Hepatocyte (in vitro differentiated cells): ENCODE data around the gene ZBTB44. TPM values are rescaled to one million over a fixed set of nuclear protein-coding genes. Genes with fewer than 3 reads are reported as not detected.

Experiments
- DNase-seq: peaks from one replicate; pipeline ENCODE4 v3.0.0-alpha.2; 2016; ENCODE audit warnings: low spot score
- H2AFZ ChIP-seq: fragments of 200-600 bp; sonication (generic); 2 replicates; pipeline ENCODE4 v1.6.0; 2016; ENCODE audit warnings: antibody characterized with exemption, mild to moderate bottlenecking
- H3K27ac ChIP-seq: fragments of 200-600 bp; sonication (generic); 2 replicates; pipeline ENCODE4 v1.5.1; 2016; ENCODE audit warnings: mild to moderate bottlenecking
- H3K27me3 ChIP-seq: fragments of 200-600 bp; sonication (generic); 2 replicates; pipeline ENCODE4 v1.6.1; 2016
- H3K36me3 ChIP-seq: fragments of 200-600 bp; sonication (generic); replicated peaks from 2 replicates; pipeline ENCODE4 v1.5.1; 2016; ENCODE audit warnings: low read depth; ENCODE audit not compliant: insufficient read depth
- H3K4me1 ChIP-seq: fragments of 200-600 bp; sonication (generic); 2 replicates; pipeline ENCODE4 v1.5.1; 2016; ENCODE audit warnings: mild to moderate bottlenecking, moderate library complexity; ENCODE audit not compliant: insufficient read depth
- H3K4me2 ChIP-seq: fragments of 200-600 bp; sonication (generic); 2 replicates; pipeline ENCODE4 v1.6.0; 2016
- H3K4me3 ChIP-seq: fragments of 200-600 bp; sonication (generic); 2 replicates; pipeline ENCODE4 v1.5.1; 2016; ENCODE audit warnings: mild to moderate bottlenecking
- H3K79me2 ChIP-seq: fragments of 200-600 bp; sonication (generic); 2 replicates; pipeline ENCODE4 v1.6.0; 2017; ENCODE audit warnings: mild to moderate bottlenecking
- H3K9me2 ChIP-seq: fragments of 200-600 bp; sonication (generic); replicated peaks from 2 replicates; pipeline ENCODE4 v1.6.0; 2017; ENCODE audit warnings: mild to moderate bottlenecking; ENCODE audit not compliant: insufficient read depth
- H3K9me3 ChIP-seq: fragments of 200-600 bp; sonication (generic); 2 replicates; pipeline ENCODE4 v1.5.1; 2016; ENCODE audit warnings: low read depth, mild to moderate bottlenecking
- H4K20me1 ChIP-seq: fragments of 200-600 bp; sonication (generic); 2 replicates; pipeline ENCODE4 v1.6.0; 2016; ENCODE audit warnings: mild to moderate bottlenecking; ENCODE audit not compliant: insufficient read depth, poor library complexity, severe bottlenecking
- CTCF ChIP-seq: fragments of 200-600 bp; sonication (generic); IDR thresholded peaks from 2 replicates; pipeline ENCODE4 v1.5.1; 2016; ENCODE audit warnings: antibody characterized with exemption, mild to moderate bottlenecking; ENCODE audit not compliant: poor library complexity
- EZH2 ChIP-seq: fragments of 200-600 bp; sonication (generic); IDR thresholded peaks from 2 replicates; pipeline ENCODE4 v1.6.1; 2016; ENCODE audit warnings: antibody characterized with exemption, mild to moderate bottlenecking, borderline replicate concordance
- EZH2phosphoT487 ChIP-seq: fragments of 200-600 bp; sonication (generic); IDR thresholded peaks from one replicate; pipeline ENCODE4 v1.6.1; 2018; ENCODE audit warnings: antibody characterized with exemption, mild to moderate bottlenecking, low read depth, moderate library complexity; ENCODE audit not compliant: unreplicated experiment, severe bottlenecking
- WGBS: methylation state at CpG from one replicate; pipeline ENCODE4 v1.1.6; 2016; ENCODE audit warnings: low lambda C conversion rate; ENCODE audit errors: missing lambda C conversion rate; 5-methylcytosine and 5-hydroxymethylcytosine counted together
- polyA plus RNA-seq: library from polyadenylated mRNA; unstranded; fragments of >200 nt; fragmentation: Nextera tagmentation; extraction: Ambion mirVana; gene quantifications from 2 replicates; pipeline ENCODE4 v1.2.1, GENCODE V29; 2016
- total RNA-seq: library from RNA; depleted of rRNA; stranded (reverse); fragments of >200 nt; gene quantifications from 2 replicates; pipeline ENCODE4 v1.2.3, GENCODE V29; 2014

The ZBTB44 gene
- total and polyA plus RNA-seq, 2 experiments from 2014 or later: 7.3 to 53.8 TPM

GRCh38 chr11:130204703-130205095, 110.0 kb downstream of the ZBTB44 start:
- H3K4me1 ChIP-seq: no peaks in the 10 kb centered on the region
- no peaks in the 10 kb centered on the region for H3K36me3 ChIP-seq
- no peak for TF ChIP-seq EZH2
- TF ChIP-seq CTCF: no peak
- no peak for TF ChIP-seq EZH2phosphoT487
- H2AFZ ChIP-seq: no peak overlapping the region
- no peaks in the 10 kb centered on the region for H3K9me2 ChIP-seq
- DNase-seq: no peak
- H3K9me3 ChIP-seq: no peaks in the 10 kb centered on the region
- no peak overlapping the region for H3K4me3 ChIP-seq
- no peaks in the 10 kb centered on the region for H3K27me3 ChIP-seq
- no peak overlapping the region for H3K27ac ChIP-seq
- no peaks in the 10 kb centered on the region for H3K79me2 ChIP-seq
- WGBS: 96% methylated on average over 11 of the region's 11 CpGs
- no peaks in the 10 kb centered on the region for H4K20me1 ChIP-seq
- H3K4me2 ChIP-seq: no peak overlapping the region

- no peaks in the 10 kb centered on the region for H3K4me1 ChIP-seq
- no peak overlapping the region for H2AFZ ChIP-seq
- no peaks in the 10 kb centered on the region for H3K79me2 ChIP-seq
- no peaks in the 10 kb centered on the region for H4K20me1 ChIP-seq
- no peaks in the 10 kb centered on the region for H3K27me3 ChIP-seq
- WGBS: 94% methylated on average over 27 of the region's 27 CpGs
- H3K9me2 ChIP-seq: no peaks in the 10 kb centered on the region
- H3K9me3 ChIP-seq: no peaks in the 10 kb centered on the region
- H3K36me3 ChIP-seq: no peaks in the 10 kb centered on the region
- TF ChIP-seq EZH2 (no peak), EZH2phosphoT487 (no peak), CTCF (no peak)
- DNase-seq: no peak
- no peak overlapping the region for H3K4me2 ChIP-seq
- no peak overlapping the region for H3K4me3 ChIP-seq
- H3K27ac ChIP-seq: no peak overlapping the region
Measured at GRCh38 chr11:130203766-130204702, 110.7 kb downstream of the ZBTB44 start.

GRCh38 chr11:130202818-130203689, 111.7 kb downstream of the ZBTB44 start:
- Histone ChIP-seq H4K20me1 (no peaks in the 10 kb centered on the region), H3K27ac (no peak overlapping the region), H3K4me2 (no peak overlapping the region), H3K9me3 (no peaks in the 10 kb centered on the region), H3K36me3 (no peaks in the 10 kb centered on the region), H2AFZ (no peak overlapping the region), H3K4me1 (no peaks in the 10 kb centered on the region), H3K4me3 (no peak overlapping the region), H3K27me3 (no peaks in the 10 kb centered on the region), H3K79me2 (no peaks in the 10 kb centered on the region), H3K9me2 (no peaks in the 10 kb centered on the region)
- TF ChIP-seq CTCF: no peak
- no peak for TF ChIP-seq EZH2
- no peak for TF ChIP-seq EZH2phosphoT487
- 88% methylated on average over 25 of the region's 25 CpGs for WGBS
- DNase-seq: no peak
